SK-N-SH (cell line): ENCODE results near the gene METTL2B. TPM values are rescaled to one million over a fixed set of nuclear protein-coding genes. Genes with fewer than 3 reads are reported as not detected.

ENCODE experiments used
- CTCF ChIA-PET: fragments of 300-600, 350-600 bp; formaldehyde crosslinking; extraction: SDS; loops from one replicate; lab custom pipeline; 2021; lab: Yijun Ruan, JAX
- POLR2A ChIA-PET: fragments of 350-600 bp; sonication (Branson Sonifier 250); formaldehyde crosslinking; extraction: SDS; loops from one replicate; lab custom pipeline; 2020; ENCODE audit warnings: antibody characterized with exemption, inconsistent platforms; lab: Yijun Ruan, JAX
- DNase-seq: peaks from one replicate; pipeline ENCODE4 v3.0.0; 2012
- H2AFZ ChIP-seq: fragments of 200-600 bp; sonication (generic); 2 replicates; pipeline ENCODE4 v1.8.1; 2016; ENCODE audit warnings: antibody characterized with exemption, mild to moderate bottlenecking, low read depth
- H3F3A ChIP-seq: fragments of 200-600 bp; sonication (generic); replicated peaks from 2 replicates; pipeline ENCODE3; 2016; ENCODE audit warnings: antibody characterized with exemption, mild to moderate bottlenecking; ENCODE audit not compliant: insufficient read depth
- H3K27ac ChIP-seq, 2 experiments: fragments of 200-500 bp in 1 of 2; fragments of 200-600 bp in 1 of 2; sonication (Bioruptor generic) in 1 of 2; sonication (generic), shearing (Covaris generic) in 1 of 2; 2 replicates each; pipeline versions ENCODE4 v1.5.1 to v1.6.1; 2014 to 2016; ENCODE audit warnings: low read depth in 2 of 2, inconsistent platforms in 1 of 2, low read length in 1 of 2, mild to moderate bottlenecking in 1 of 2, mixed read lengths in 1 of 2
- H3K27me3 ChIP-seq: fragments of 200-600 bp; sonication (generic), shearing (Covaris generic); 2 replicates; pipeline ENCODE4 v1.6.1; 2016; ENCODE audit warnings: mixed run types; ENCODE audit not compliant: insufficient read depth
- H3K36me3 ChIP-seq, 2 experiments: fragments of 200-500 bp in 1 of 2; fragments of 200-600 bp in 1 of 2; sonication (Bioruptor generic) in 1 of 2; sonication (generic) in 1 of 2; replicated peaks in 1 of 2; 2 replicates each; pipeline versions ENCODE3 to v1.5.1; 2014 to 2016; ENCODE audit warnings: low read length in 1 of 2, mild to moderate bottlenecking in 1 of 2; ENCODE audit not compliant: insufficient read depth in 2 of 2, control insufficient read depth in 1 of 2
- H3K4me1 ChIP-seq, 2 experiments: fragments of 200-500 bp in 1 of 2; fragments of 200-600 bp in 1 of 2; sonication (Bioruptor generic) in 1 of 2; sonication (generic), shearing (Covaris generic) in 1 of 2; 2 replicates each; pipeline versions ENCODE4 v1.5.1 to v1.6.1; 2014 to 2016; ENCODE audit warnings: low read depth in 1 of 2, low read length in 1 of 2, mixed run types in 1 of 2; ENCODE audit not compliant: insufficient read depth in 2 of 2, control insufficient read depth in 1 of 2
- H3K4me2 ChIP-seq: fragments of 200-600 bp; sonication (generic), shearing (Covaris generic); 2 replicates; pipeline ENCODE4 v1.6.1; 2017; ENCODE audit warnings: mixed run types
- H3K4me3 ChIP-seq, 2 experiments: fragments of 200-500 bp in 1 of 2; fragments of 200-600 bp in 1 of 2; sonication (Bioruptor generic) in 1 of 2; sonication (generic), shearing (Covaris generic) in 1 of 2; 2 replicates each; pipeline versions ENCODE4 v1.5.1 to v1.8.1; 2014 to 2016; ENCODE audit warnings: low read depth in 2 of 2, inconsistent platforms in 1 of 2, low read length in 1 of 2, mild to moderate bottlenecking in 1 of 2, mixed read lengths in 1 of 2, moderate library complexity in 1 of 2
- H3K79me2 ChIP-seq: fragments of 200-600 bp; sonication (generic); 2 replicates; pipeline ENCODE4 v1.8.1; 2017; ENCODE audit warnings: mild to moderate bottlenecking; ENCODE audit not compliant: insufficient read depth
- H3K9ac ChIP-seq: fragments of 200-600 bp; sonication (generic); 2 replicates; pipeline ENCODE4 v1.6.1; 2017; ENCODE audit warnings: mixed run types
- H3K9me2 ChIP-seq: fragments of 200-600 bp; sonication (generic); 2 replicates; pipeline ENCODE4 v1.6.1; 2017; ENCODE audit warnings: mixed run types
- H3K9me3 ChIP-seq: fragments of 200-600 bp; sonication (generic); 2 replicates; pipeline ENCODE4 v1.6.1; 2017; ENCODE audit warnings: mixed run types, mild to moderate bottlenecking, moderate library complexity
- H4K20me1 ChIP-seq: fragments of 200-600 bp; sonication (generic); 2 replicates; pipeline ENCODE4 v1.6.1; 2017; ENCODE audit warnings: mild to moderate bottlenecking, mixed run types; ENCODE audit not compliant: insufficient read depth
- CHD2 ChIP-seq: fragments of 150-350 bp; IDR thresholded peaks from 2 replicates; pipeline ENCODE4 v1.6.1; 2018; ENCODE audit warnings: low read length; ENCODE audit not compliant: partially characterized antibody
- EZH2phosphoT487 ChIP-seq: fragments of 200-600 bp; sonication (generic); IDR thresholded peaks from 2 replicates; pipeline ENCODE4 v1.6.1; 2017; ENCODE audit warnings: low read depth, mixed run types, mild to moderate bottlenecking, antibody characterized with exemption, moderate library complexity, borderline replicate concordance
- GABPA ChIP-seq: IDR thresholded peaks from 2 replicates; pipeline ENCODE4 v1.4.0; 2012; ENCODE audit warnings: low read depth, mild to moderate bottlenecking
- GATA2 ChIP-seq: sonication (generic); formaldehyde crosslinking; IDR thresholded peaks from 2 replicates; pipeline ENCODE4 v1.5.0; 2020; ENCODE audit warnings: mild to moderate bottlenecking, missing genetic modification reagents
- IRF3 ChIP-seq: fragments of 150-350 bp; IDR thresholded peaks from 2 replicates; pipeline ENCODE4 v1.6.1; 2016; ENCODE audit warnings: mild to moderate bottlenecking, low read depth, low read length
- MAX ChIP-seq: IDR thresholded peaks from 2 replicates; pipeline ENCODE4 v1.4.0; 2012; ENCODE audit warnings: low read depth
- MEF2A ChIP-seq: IDR thresholded peaks from 2 replicates; pipeline ENCODE4 v1.4.0; 2012; ENCODE audit warnings: low read depth, borderline replicate concordance
- NRF1 ChIP-seq: IDR thresholded peaks from 2 replicates; pipeline ENCODE4 v1.6.1; 2012; ENCODE audit warnings: low read depth, mild to moderate bottlenecking, low read length
- PBX3 ChIP-seq: IDR thresholded peaks from 2 replicates; pipeline ENCODE4; 2012
- RAD21 ChIP-seq: IDR thresholded peaks from 2 replicates; pipeline ENCODE4 v1.6.1; 2012; ENCODE audit warnings: mild to moderate bottlenecking, low read length
- REST ChIP-seq: IDR thresholded peaks from 2 replicates; pipeline ENCODE4 v1.6.1; 2012; ENCODE audit warnings: mild to moderate bottlenecking, low read depth, low read length, moderate library complexity
- RFX5 ChIP-seq: IDR thresholded peaks from 2 replicates; pipeline ENCODE4 v1.6.1; 2012; ENCODE audit warnings: mild to moderate bottlenecking, improper control_type of control experiment, low read length
- RXRA ChIP-seq: IDR thresholded peaks from 2 replicates; pipeline ENCODE4 v1.4.0; 2012; ENCODE audit warnings: low read depth, mild to moderate bottlenecking, borderline replicate concordance
- TAF1 ChIP-seq: IDR thresholded peaks from 2 replicates; pipeline ENCODE4 v1.6.1; 2012; ENCODE audit warnings: low read depth, mild to moderate bottlenecking, low read length, moderate library complexity, borderline replicate concordance
- USF2 ChIP-seq: fragments of 150-350 bp; IDR thresholded peaks from 2 replicates; pipeline ENCODE4 v1.6.1; 2017; ENCODE audit warnings: antibody characterized with exemption, low read length, low read depth, borderline replicate concordance
- WGBS: methylation state at CpG from one replicate; pipeline ENCODE4 v1.1.6; 2017; ENCODE audit warnings: low lambda C conversion rate; 5-methylcytosine and 5-hydroxymethylcytosine counted together
- polyA plus RNA-seq, 3 experiments: library from polyadenylated mRNA; depleted of rRNA; stranded (reverse); fragments of >200 nt; gene quantifications; 2 replicates each; pipeline ENCODE4 v1.2.3, GENCODE V29; 2012

Gene METTL2B
- polyA plus RNA-seq, 1 of the 3 experiments (the other 2 are of a cell fraction): 22.5 TPM

GRCh38 chr7:128437426-128438332 is 38.9 kb upstream of the METTL2B start:
- Histone ChIP-seq H3K9ac (no peak overlapping the region), H3K4me1 (0 out of 4 replicates have a peak, but pooled peaks cover 0 to 7% of the 10 kb centered on the region in 2 experiments), H3K27ac (no peak overlapping the region)

GRCh38 chr7:128442356-128442755 is 34.2 kb upstream of the METTL2B start:
- POLR2A ChIA-PET: no interaction called here
- WGBS: 84% methylated on average over 3 of the region's 3 CpGs
- TF ChIP-seq NRF1 (no peak), GATA2 (CRISPR knock-in tag) (no peak), MAX (no peak), PBX3 (no peak), GABPA (no peak), TAF1 (no peak), REST (no peak), RXRA (no peak), IRF3 (no peak)

More at GRCh38 chr7:128437426-128438332, 38.9 kb upstream of the METTL2B start:
- no peak overlapping the region for H3K4me3 ChIP-seq
- no peaks in the 10 kb centered on the region for H3K27me3 ChIP-seq
- peaks cover 4% of the 10 kb centered on the region for H3F3A ChIP-seq
- H4K20me1 ChIP-seq: no peaks in the 10 kb centered on the region
- no peaks in the 10 kb centered on the region for H3K36me3 ChIP-seq
- no peaks in the 10 kb centered on the region for H3K79me2 ChIP-seq
- H3K4me2 ChIP-seq: no peak overlapping the region
- H3K9me3 ChIP-seq: no peaks in the 10 kb centered on the region
- TF ChIP-seq PBX3 (no peak), MEF2A (no peak), GABPA (no peak), CHD2 (no peak), RFX5 (no peak), GATA2 (CRISPR knock-in tag) (no peak), USF2 (no peak), EZH2phosphoT487 (no peak), RAD21 (no peak)
- TF ChIP-seq, all 33 proteins: peak for 0
- no peaks in the 10 kb centered on the region for H3K9me2 ChIP-seq
- no peak for DNase-seq
- 91% methylated on average over 8 of the region's 8 CpGs for WGBS
- H2AFZ ChIP-seq: no peak overlapping the region
- CTCF ChIA-PET: interaction anchor here (1.8 to 44.5 kb wide), 5 partner anchors 11 to 446 kb away, joined by 5 to 1901 read pairs (median 92); partner anchors contain the start of gene IMPDH1
- POLR2A ChIA-PET: interaction anchor here (0.7 kb wide), 1 partner anchor 14 kb away, joined by 4 read pairs; no protein-coding TSS in a partner anchor

More at GRCh38 chr7:128442356-128442755, 34.2 kb upstream of the METTL2B start:
- H3K27me3 ChIP-seq: no peaks in the 10 kb centered on the region
- no peak overlapping the region for H3K4me3 ChIP-seq
- CTCF ChIA-PET: interaction anchor here (1.0 to 15.1 kb wide), 7 partner anchors 12 to 95 kb away, joined by 3 to 236 read pairs (median 10); partner anchors contain the start of gene HILPDA
- no peaks in the 10 kb centered on the region for H3F3A ChIP-seq
- no peaks in the 10 kb centered on the region for H3K36me3 ChIP-seq
- peaks cover 0 to 18% of the 10 kb centered on the region in 2 experiments; a peak in 1 of 4 replicates for H3K4me1 ChIP-seq
- no peaks in the 10 kb centered on the region for H3K9me2 ChIP-seq
- H3K27ac ChIP-seq: no peak overlapping the region
- DNase-seq: no peak
- no peaks in the 10 kb centered on the region for H3K9me3 ChIP-seq
- H3K4me2 ChIP-seq: no peak overlapping the region
- H4K20me1 ChIP-seq: no peaks in the 10 kb centered on the region
- no peak overlapping the region for H2AFZ ChIP-seq
- no peaks in the 10 kb centered on the region for H3K79me2 ChIP-seq
- H3K9ac ChIP-seq: no peak overlapping the region
